Lower lobe of right lung (tissue), 2 donors: ENCODE data around the gene ETF1. TPM values are rescaled to one million over a fixed set of nuclear protein-coding genes. Genes with fewer than 3 reads are reported as not detected.

Experiments used
- ATAC-seq, 2 donors: fragments of 200-7000 bp; cut with Tn5 transposase; one replicate each; pipeline ENCODE4 v1.9.1; 2020 to 2022; ENCODE audit warnings: mild to moderate bottlenecking in 2 of 2, moderate library complexity in 2 of 2
- DNase-seq: peaks from one replicate; pipeline ENCODE4 v3.0.0-alpha.2; 2020
- H3K27ac ChIP-seq: fragments of 200-600 bp; one replicate; pipeline ENCODE4 v1.8.0; 2022
- H3K27me3 ChIP-seq: fragments of 200-600 bp; one replicate; pipeline ENCODE4 v1.8.0; 2022; ENCODE audit warnings: low read depth
- H3K36me3 ChIP-seq: fragments of 200-600 bp; one replicate; pipeline ENCODE4 v1.8.0; 2022; ENCODE audit warnings: mild to moderate bottlenecking
- H3K4me1 ChIP-seq: fragments of 200-600 bp; one replicate; pipeline ENCODE4 v1.8.0; 2022
- H3K4me3 ChIP-seq: fragments of 200-600 bp; one replicate; pipeline ENCODE4 v1.8.0; 2022; ENCODE audit warnings: mild to moderate bottlenecking
- H3K9me3 ChIP-seq: fragments of 200-600 bp; one replicate; pipeline ENCODE4 v1.8.0; 2022
- intact Hi-C: fragments of 100-400 bp; cut with DNase I; formaldehyde crosslinking; loops from one replicate; pipeline ENCODE4 v1.11.0; 2022
- total RNA-seq: library from RNA; stranded (reverse); fragmentation: NEBNext Ultra II Directional; extraction: Animal tissue kit (Norgen Biotek cat#: 25700); gene quantifications from one replicate; pipeline ENCODE4 v1.2.1, GENCODE V29; 2021
- TF ChIP-seq, protein P1 (sequence below): fragments of 200-600 bp; IDR thresholded peaks from one replicate; pipeline ENCODE4 v1.8.0; 2022; ENCODE audit warnings: antibody characterized with exemption, mild to moderate bottlenecking
- donor health status: DM: no; HTN: yes; CAD: no; lungs with severe emphysema.

Gene ETF1
- total RNA-seq, 1 donor from 2014 or later = 90.7 TPM

DNA sequence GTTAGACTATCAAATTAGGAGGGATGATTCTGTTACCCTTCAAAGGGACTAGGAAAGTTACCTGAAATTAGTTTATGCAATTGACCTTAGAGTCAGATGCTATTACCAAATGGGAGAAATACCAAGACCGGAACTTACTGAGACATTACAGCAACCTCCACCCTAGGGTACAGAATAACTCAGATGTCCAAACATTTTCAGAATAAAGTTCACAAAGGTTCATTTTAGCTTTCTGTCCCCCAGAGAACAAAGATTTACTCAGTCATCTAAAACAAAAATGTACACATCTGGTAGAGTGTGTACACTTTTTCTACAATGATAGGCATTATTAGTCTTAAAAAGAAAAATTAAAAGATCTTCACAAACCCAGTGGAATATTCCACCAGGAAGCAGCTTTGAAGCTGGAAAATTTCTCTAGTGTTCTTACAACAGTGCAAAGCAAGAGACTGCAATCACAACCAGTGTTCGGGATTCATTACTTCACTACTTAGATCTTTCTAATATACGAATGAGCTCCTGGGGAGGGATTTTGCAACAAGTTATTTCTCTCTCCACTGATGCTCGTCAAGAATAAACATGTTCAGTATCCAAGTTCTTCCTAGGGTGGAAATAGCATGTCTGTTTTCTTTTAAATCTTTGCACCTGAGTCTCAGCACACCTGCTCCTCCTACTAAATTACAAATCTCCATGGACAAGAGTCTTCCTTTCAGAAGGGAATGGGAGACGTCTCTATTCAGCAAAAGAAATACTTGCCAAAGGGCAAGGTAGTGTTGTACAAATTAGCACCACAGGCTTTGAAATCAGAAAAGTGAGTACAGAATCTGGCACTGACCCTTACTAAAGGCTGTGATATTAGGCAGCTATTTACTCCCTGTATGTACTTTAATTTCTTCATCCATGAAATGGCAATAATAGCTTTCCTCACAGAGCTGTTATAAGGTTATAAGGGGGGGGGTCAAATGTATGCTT lies 8.8 kb downstream of the ETF1 start:
- ATAC-seq = no peak
- Histone ChIP-seq H3K27me3 (no peaks in the 10 kb centered on the region), H3K4me1 (peaks cover 38% of the 10 kb centered on the region), H3K36me3 (peaks cover 23% of the 10 kb centered on the region), H3K4me3 (no peak overlapping the region), H3K9me3 (no peaks in the 10 kb centered on the region), H3K27ac (no peak overlapping the region)
- TF ChIP-seq, protein P1, sequence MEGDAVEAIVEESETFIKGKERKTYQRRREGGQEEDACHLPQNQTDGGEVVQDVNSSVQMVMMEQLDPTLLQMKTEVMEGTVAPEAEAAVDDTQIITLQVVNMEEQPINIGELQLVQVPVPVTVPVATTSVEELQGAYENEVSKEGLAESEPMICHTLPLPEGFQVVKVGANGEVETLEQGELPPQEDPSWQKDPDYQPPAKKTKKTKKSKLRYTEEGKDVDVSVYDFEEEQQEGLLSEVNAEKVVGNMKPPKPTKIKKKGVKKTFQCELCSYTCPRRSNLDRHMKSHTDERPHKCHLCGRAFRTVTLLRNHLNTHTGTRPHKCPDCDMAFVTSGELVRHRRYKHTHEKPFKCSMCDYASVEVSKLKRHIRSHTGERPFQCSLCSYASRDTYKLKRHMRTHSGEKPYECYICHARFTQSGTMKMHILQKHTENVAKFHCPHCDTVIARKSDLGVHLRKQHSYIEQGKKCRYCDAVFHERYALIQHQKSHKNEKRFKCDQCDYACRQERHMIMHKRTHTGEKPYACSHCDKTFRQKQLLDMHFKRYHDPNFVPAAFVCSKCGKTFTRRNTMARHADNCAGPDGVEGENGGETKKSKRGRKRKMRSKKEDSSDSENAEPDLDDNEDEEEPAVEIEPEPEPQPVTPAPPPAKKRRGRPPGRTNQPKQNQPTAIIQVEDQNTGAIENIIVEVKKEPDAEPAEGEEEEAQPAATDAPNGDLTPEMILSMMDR = no peak
- no peak for DNase-seq
- intact Hi-C loops = no loop called here

DNA sequence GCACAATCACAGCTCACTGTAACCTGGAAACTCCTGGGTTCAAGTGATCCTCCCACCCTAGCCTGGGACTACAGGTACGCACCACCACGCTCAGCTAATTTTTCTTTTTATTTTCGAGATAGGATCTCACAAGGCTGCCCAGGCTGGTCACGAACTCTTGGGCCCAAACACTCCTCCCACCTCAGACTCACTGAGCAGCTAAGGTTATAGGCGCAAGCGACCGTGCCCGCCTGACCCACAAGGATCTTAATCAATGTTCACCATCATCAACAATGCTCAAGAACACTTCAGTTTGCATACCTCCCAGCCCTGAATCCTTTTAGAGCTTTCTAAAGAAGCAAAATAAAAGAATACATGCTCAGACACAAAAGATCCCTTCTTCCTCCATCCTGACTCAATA lies 13.2 kb downstream of the ETF1 start:
- H3K27me3 ChIP-seq = no peaks in the 10 kb centered on the region
- DNase-seq (no peak), ATAC-seq (peak; percentile 40 to 50)
- H3K27ac ChIP-seq = no peak overlapping the region
- intact Hi-C loops = no loop called here
- peaks cover 55% of the 10 kb centered on the region for H3K4me1 ChIP-seq
- no peaks in the 10 kb centered on the region for H3K9me3 ChIP-seq
- TF ChIP-seq, protein P1 = no peak
- no peak overlapping the region for H3K4me3 ChIP-seq
- peaks cover 17% of the 10 kb centered on the region for H3K36me3 ChIP-seq

DNA sequence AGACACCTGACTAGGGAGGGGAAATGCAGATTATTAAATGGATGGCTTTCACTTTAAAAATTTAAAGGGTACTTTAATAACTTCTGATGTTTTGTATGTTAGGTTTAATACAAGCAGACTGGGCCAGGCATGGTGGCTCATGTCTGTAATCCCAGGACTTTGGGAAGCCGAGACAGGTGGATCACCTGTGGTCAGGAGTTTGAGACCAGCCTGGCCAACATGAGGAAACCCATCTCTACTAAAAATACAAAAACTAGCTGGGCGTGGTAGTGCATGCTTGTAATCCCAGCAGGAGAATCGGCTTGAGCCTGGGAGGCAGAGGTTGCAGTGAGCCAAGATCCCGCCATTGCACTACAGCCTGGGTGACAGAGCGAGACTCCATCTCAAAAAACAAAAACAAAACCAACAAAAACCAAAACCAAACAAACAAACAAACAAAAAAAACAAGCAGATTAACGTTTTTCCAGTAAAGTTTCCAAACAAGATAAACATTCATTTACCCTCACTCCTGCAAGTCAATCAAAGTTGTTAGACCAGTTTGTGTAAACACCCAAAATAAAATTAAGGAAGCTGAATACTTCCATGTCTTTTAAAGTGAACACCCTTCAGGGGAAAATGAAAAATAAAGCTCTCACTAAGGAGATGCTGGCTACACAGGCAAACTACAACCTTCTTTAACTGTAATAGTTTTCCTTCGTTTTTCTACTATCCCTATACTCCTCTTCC lies 14.1 kb downstream of the ETF1 start:
- Histone ChIP-seq H3K9me3 (no peaks in the 10 kb centered on the region), H3K36me3 (peaks cover 17% of the 10 kb centered on the region), H3K27ac (no peak overlapping the region), H3K4me3 (no peak overlapping the region), H3K4me1 (peaks cover 46% of the 10 kb centered on the region), H3K27me3 (no peaks in the 10 kb centered on the region)
- DNase-seq = no peak
- ATAC-seq = no peak
- TF ChIP-seq, protein P1 = no peak
- intact Hi-C loops = no loop called here

DNA sequence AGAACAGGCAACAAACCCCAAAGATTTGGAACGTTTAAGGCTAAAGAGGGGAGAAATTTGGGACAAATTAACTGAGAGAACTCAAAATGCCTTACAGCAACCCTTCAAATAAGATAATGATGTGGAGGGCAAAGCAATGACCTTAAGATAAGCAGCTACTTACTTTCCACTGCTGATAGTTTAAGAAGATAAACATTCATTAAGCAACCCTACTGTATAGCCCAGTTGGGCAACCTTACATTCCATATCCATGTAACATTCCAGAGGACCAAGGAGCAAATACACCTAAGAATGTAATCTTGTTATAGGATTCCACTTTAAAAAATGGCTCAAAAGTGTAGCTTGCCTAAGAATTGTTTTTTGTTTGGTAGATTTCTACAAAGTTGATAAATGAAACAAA lies 14.8 kb downstream of the ETF1 start:
- intact Hi-C loops = no loop called here
- no peak overlapping the region for H3K27ac ChIP-seq
- H3K27me3 ChIP-seq = no peaks in the 10 kb centered on the region
- H3K4me3 ChIP-seq = no peak overlapping the region
- H3K36me3 ChIP-seq = peaks cover 13% of the 10 kb centered on the region
- H3K4me1 ChIP-seq = peaks cover 41% of the 10 kb centered on the region
- TF ChIP-seq, protein P1 = no peak
- DNase-seq (no peak), ATAC-seq (peak; percentile 82 to 87)
- H3K9me3 ChIP-seq = no peaks in the 10 kb centered on the region

DNA sequence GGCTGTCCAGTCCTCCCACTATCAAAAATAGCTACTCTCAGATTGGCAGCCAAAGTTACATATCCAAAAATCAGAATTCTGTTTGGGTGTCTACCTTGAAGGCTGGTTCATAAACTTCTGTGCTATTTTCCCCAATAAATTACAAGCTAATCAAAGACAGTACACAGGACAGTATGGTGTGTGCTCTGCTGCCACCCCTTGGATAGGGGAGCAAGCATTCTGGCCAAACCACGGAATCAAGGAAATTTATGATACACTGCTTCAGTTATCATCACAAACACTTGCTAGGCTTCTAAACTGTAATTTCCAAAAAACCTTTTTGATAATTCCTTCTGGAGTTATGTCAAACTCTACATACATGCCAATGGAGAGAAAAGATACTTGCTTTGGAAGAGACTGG lies 15.9 kb downstream of the ETF1 start:
- Histone ChIP-seq H3K4me1 (peaks cover 41% of the 10 kb centered on the region), H3K9me3 (no peaks in the 10 kb centered on the region), H3K4me3 (no peak overlapping the region), H3K27me3 (no peaks in the 10 kb centered on the region), H3K36me3 (peaks cover 10% of the 10 kb centered on the region), H3K27ac (no peak overlapping the region)
- TF ChIP-seq, protein P1 = no peak
- intact Hi-C loops = no loop called here
- DNase-seq (no peak), ATAC-seq (no peak)
